ENCODE measurements around the gene COL5A2.

COL5A2 gene

GRCh38 chr2:189002079-189002478 lies 177.5 kb downstream of the COL5A2 start:
- TF ChIP-seq EZH2 (IDR thresholded peaks at IDR 0.05; ENCODE audit: borderline replicate concordance, low read depth, low read length, severe bottlenecking), result no peak
- TF ChIP-seq, protein P1, sequence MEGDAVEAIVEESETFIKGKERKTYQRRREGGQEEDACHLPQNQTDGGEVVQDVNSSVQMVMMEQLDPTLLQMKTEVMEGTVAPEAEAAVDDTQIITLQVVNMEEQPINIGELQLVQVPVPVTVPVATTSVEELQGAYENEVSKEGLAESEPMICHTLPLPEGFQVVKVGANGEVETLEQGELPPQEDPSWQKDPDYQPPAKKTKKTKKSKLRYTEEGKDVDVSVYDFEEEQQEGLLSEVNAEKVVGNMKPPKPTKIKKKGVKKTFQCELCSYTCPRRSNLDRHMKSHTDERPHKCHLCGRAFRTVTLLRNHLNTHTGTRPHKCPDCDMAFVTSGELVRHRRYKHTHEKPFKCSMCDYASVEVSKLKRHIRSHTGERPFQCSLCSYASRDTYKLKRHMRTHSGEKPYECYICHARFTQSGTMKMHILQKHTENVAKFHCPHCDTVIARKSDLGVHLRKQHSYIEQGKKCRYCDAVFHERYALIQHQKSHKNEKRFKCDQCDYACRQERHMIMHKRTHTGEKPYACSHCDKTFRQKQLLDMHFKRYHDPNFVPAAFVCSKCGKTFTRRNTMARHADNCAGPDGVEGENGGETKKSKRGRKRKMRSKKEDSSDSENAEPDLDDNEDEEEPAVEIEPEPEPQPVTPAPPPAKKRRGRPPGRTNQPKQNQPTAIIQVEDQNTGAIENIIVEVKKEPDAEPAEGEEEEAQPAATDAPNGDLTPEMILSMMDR (IDR thresholded peaks at IDR 0.05; ENCODE audit: borderline replicate concordance, extremely low read depth, low read length, poor library complexity, severe bottlenecking), result no peak

GRCh38 chr2:189000221-189000620 lies 179.3 kb downstream of the COL5A2 start:
- TF ChIP-seq EZH2 (IDR thresholded peaks at IDR 0.05; ENCODE audit: borderline replicate concordance, low read depth, low read length, severe bottlenecking), result no peak
- TF ChIP-seq, protein P1 (IDR thresholded peaks at IDR 0.05; ENCODE audit: borderline replicate concordance, extremely low read depth, low read length, poor library complexity, severe bottlenecking), result no peak
- DNase-seq (no peak), ATAC-seq (ENCODE audit: insufficient read depth, low read depth) (no peak)
- no peak overlapping the region for H3K4me2 ChIP-seq (ENCODE audit: insufficient read depth, low read length)
- no peaks in the 10 kb centered on the region for H3K27me3 ChIP-seq (ENCODE audit: insufficient read depth, low read length, poor library complexity)
- no peak overlapping the region for H3K4me3 ChIP-seq (ENCODE audit: low read depth in 1 of 2, low read length in 2 of 2)
- no peak overlapping the region for H2AFZ ChIP-seq (ENCODE audit: low read depth, low read length)
- no peaks in the 10 kb centered on the region for H3K9me3 ChIP-seq (ENCODE audit: insufficient read depth, low read length, severe bottlenecking)
- H3K4me1 ChIP-seq (ENCODE audit: insufficient read depth, low read length), result no peaks in the 10 kb centered on the region
- no peaks in the 10 kb centered on the region for H3K36me3 ChIP-seq (ENCODE audit: insufficient read depth, low read length)
- no peak overlapping the region for H3K27ac ChIP-seq (ENCODE audit: low read length)
- no peak overlapping the region for H3K9ac ChIP-seq (ENCODE audit: low read depth, low read length)
- H4K20me1 ChIP-seq (ENCODE audit: insufficient read depth, low read length), result no peaks in the 10 kb centered on the region
- no peaks in the 10 kb centered on the region for H3K79me2 ChIP-seq (ENCODE audit: insufficient read depth, low read length)

More at GRCh38 chr2:189002079-189002478, 177.5 kb downstream of the COL5A2 start:
- no peaks in the 10 kb centered on the region for H3K27me3 ChIP-seq (ENCODE audit: insufficient read depth, low read length, poor library complexity)
- no peak overlapping the region for H3K27ac ChIP-seq (ENCODE audit: low read length)
- DNase-seq, result no peak
- no peaks in the 10 kb centered on the region for H4K20me1 ChIP-seq (ENCODE audit: insufficient read depth, low read length)
- no peak overlapping the region for H3K4me3 ChIP-seq (ENCODE audit: low read depth in 1 of 2, low read length in 2 of 2)
- no peak overlapping the region for H2AFZ ChIP-seq (ENCODE audit: low read depth, low read length)
- no peaks in the 10 kb centered on the region for H3K4me1 ChIP-seq (ENCODE audit: insufficient read depth, low read length)
- H3K9me3 ChIP-seq (ENCODE audit: insufficient read depth, low read length, severe bottlenecking), result no peaks in the 10 kb centered on the region
- no peaks in the 10 kb centered on the region for H3K36me3 ChIP-seq (ENCODE audit: insufficient read depth, low read length)
- no peak overlapping the region for H3K4me2 ChIP-seq (ENCODE audit: insufficient read depth, low read length)
- peak; percentile 58 for ATAC-seq (ENCODE audit: insufficient read depth, low read depth)
- H3K9ac ChIP-seq (ENCODE audit: low read depth, low read length), result no peak overlapping the region
- H3K79me2 ChIP-seq (ENCODE audit: insufficient read depth, low read length), result no peaks in the 10 kb centered on the region

- Histone ChIP-seq H3K27ac (ENCODE audit: low read length) (no peak overlapping the region), H3K4me3 (ENCODE audit: low read depth in 1 of 2, low read length in 2 of 2) (no peak overlapping the region), H3K27me3 (ENCODE audit: insufficient read depth, low read length, poor library complexity) (peaks cover 3% of the 10 kb centered on the region), H3K9ac (ENCODE audit: low read depth, low read length) (no peak overlapping the region), H3K36me3 (ENCODE audit: insufficient read depth, low read length) (no peaks in the 10 kb centered on the region), H2AFZ (ENCODE audit: low read depth, low read length) (no peak overlapping the region), H3K4me2 (ENCODE audit: insufficient read depth, low read length) (no peak overlapping the region), H4K20me1 (ENCODE audit: insufficient read depth, low read length) (no peaks in the 10 kb centered on the region), H3K4me1 (ENCODE audit: insufficient read depth, low read length) (no peaks in the 10 kb centered on the region), H3K9me3 (ENCODE audit: insufficient read depth, low read length, severe bottlenecking) (no peaks in the 10 kb centered on the region), H3K79me2 (ENCODE audit: insufficient read depth, low read length) (no peaks in the 10 kb centered on the region)
- TF ChIP-seq EZH2 (IDR thresholded peaks at IDR 0.05; ENCODE audit: borderline replicate concordance, low read depth, low read length, severe bottlenecking), result no peak
- TF ChIP-seq, protein P1 (IDR thresholded peaks at IDR 0.05; ENCODE audit: borderline replicate concordance, extremely low read depth, low read length, poor library complexity, severe bottlenecking), result no peak
- ATAC-seq (ENCODE audit: insufficient read depth, low read depth), result no peak
- no peak for DNase-seq
Observed at GRCh38 chr2:188997263-188997662, 182.3 kb downstream of the COL5A2 start.

DNA sequence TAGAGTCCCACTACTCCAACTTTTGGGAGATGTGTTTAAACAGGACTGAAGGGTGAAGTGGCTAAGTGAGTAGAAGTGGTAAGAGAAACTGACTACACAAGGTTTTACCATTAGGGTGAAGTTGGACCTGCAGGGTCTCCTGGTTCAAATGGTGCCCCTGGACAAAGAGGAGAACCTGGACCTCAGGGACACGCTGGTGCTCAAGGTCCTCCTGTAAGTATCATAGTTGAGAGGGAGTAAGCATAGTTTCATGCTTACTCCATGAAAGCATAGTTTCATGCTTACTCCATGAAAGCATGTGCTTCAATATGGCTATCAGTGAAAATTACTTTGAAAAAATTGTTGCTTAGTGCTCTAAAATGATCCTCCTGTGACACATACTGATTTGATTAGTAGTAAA lies 186.3 kb downstream of the COL5A2 start:
- H3K4me2 ChIP-seq (ENCODE audit: insufficient read depth, low read length), result no peak overlapping the region

More for the DNA sequence above, 186.3 kb downstream of the COL5A2 start:
- peaks cover 3% of the 10 kb centered on the region for H3K27me3 ChIP-seq (ENCODE audit: insufficient read depth, low read length, poor library complexity)
- H3K27ac ChIP-seq (ENCODE audit: low read length), result no peak overlapping the region
- no peaks in the 10 kb centered on the region for H3K4me1 ChIP-seq (ENCODE audit: insufficient read depth, low read length)
- H3K36me3 ChIP-seq (ENCODE audit: insufficient read depth, low read length), result no peaks in the 10 kb centered on the region
- no peaks in the 10 kb centered on the region for H3K79me2 ChIP-seq (ENCODE audit: insufficient read depth, low read length)
- no peak overlapping the region for H3K4me3 ChIP-seq (ENCODE audit: low read depth in 1 of 2, low read length in 2 of 2)
- H3K9ac ChIP-seq (ENCODE audit: low read depth, low read length), result no peak overlapping the region
- ATAC-seq (ENCODE audit: insufficient read depth, low read depth), result no peak
- no peaks in the 10 kb centered on the region for H4K20me1 ChIP-seq (ENCODE audit: insufficient read depth, low read length)
- H2AFZ ChIP-seq (ENCODE audit: low read depth, low read length), result no peak overlapping the region
- no peak for TF ChIP-seq EZH2 (IDR thresholded peaks at IDR 0.05; ENCODE audit: borderline replicate concordance, low read depth, low read length, severe bottlenecking)
- TF ChIP-seq, protein P1 (IDR thresholded peaks at IDR 0.05; ENCODE audit: borderline replicate concordance, extremely low read depth, low read length, poor library complexity, severe bottlenecking), result no peak
- DNase-seq, result no peak
- H3K9me3 ChIP-seq (ENCODE audit: insufficient read depth, low read length, severe bottlenecking), result no peaks in the 10 kb centered on the region

Measured in DND-41 (cell line).